Stimulated activated naive CD4-positive, alpha-beta T cell (primary cell): ENCODE measurements around the gene PLEKHH1.
"Not testable (repeated sequence)": the region's sequence is repeated elsewhere in the genome, so short reads cannot be mapped to it uniquely, and the experiment has no call there.

ENCODE experiments used
- DNase-seq, 6 experiments: peaks; one replicate each; lab custom pipeline; 2025; lab: John Stamatoyannopoulos, UW

PLEKHH1 gene

DNA sequence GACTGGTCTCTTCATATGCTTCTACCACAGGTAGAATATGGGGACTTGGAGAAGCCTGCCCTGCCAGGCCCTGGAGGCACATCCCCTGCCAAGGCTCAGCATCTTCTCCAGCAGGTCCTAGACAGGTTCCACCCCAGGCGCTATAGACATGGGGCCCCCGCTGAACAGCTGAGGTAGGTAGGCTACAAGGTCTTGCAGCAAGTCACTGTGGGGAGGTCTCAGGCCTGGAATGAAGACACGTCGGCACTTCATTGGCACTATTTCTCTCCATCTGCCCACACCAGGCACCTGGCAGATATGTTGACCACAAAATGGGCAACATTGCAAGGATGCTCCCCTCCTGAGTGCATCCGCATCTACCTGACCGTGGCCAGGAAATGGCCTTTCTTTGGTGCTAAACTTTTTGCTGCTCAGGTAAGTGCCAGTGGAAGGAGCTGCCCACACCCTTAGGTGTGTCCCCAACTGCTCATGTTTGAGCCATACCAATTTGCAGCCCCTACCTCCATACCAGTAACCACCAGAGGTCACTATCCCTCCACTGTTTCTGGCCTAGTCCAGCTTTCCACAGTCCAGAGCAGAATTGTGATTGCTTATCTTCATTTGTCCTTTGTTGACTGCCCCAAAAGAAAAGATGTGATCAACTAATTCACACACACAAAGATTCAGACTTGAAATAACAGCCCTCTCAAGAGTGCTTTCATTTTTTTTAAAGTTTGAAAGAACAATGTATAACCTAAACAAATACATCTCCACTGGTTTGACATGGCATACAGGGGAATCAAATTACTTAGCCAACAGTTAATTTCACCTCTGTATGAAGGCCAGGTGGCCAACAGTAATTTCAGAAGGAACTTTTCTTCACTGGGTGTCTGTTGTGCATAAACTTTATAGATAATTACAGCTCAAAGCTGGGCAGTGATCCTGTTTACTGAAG, 50.9 kb downstream of the PLEKHH1 start:
- peak in 4 of 6 experiments; percentile 2 to 35 (median 23) for DNase-seq

DNA sequence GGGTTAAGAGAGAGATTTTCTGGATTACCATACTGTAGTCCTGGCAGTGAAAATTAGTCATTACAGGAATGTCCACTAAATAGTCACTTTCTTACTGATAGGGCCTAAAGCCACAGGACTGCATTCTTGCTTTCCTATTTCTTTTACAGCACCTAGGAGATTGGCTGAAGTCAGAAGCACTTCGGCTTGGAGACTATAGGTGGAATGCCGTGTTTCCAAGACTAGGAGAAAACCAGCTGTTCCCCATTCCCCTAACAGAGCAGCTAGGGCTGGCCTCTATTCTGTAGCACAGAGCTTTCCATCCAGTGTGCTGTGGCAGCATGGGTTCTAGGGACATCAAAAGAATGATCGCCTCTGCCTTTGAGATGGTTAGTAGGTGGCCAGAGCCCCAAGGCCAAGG, 51.9 kb downstream of the PLEKHH1 start:
- DNase-seq: no peak

DNA sequence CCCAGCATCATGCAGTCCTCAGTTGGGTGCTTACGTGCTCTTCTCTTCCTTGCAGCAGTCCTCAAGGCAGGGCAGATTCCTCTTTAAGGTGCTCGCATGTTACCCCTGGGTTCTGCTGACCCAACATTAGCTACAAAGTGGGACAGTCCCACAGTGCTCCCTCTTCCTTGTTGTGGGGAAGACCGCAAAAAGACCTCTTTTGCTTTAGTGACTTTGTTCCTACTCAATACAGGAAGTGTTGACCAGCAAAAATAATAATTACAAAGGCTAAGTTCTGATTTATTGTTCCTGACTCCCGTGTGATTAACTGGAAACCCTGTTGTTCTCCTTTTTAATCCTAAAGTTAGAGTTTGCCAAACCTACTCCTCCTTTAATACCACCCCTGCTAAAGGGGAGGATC, 53.3 kb downstream of the PLEKHH1 start:
- DNase-seq: no peak

DNA sequence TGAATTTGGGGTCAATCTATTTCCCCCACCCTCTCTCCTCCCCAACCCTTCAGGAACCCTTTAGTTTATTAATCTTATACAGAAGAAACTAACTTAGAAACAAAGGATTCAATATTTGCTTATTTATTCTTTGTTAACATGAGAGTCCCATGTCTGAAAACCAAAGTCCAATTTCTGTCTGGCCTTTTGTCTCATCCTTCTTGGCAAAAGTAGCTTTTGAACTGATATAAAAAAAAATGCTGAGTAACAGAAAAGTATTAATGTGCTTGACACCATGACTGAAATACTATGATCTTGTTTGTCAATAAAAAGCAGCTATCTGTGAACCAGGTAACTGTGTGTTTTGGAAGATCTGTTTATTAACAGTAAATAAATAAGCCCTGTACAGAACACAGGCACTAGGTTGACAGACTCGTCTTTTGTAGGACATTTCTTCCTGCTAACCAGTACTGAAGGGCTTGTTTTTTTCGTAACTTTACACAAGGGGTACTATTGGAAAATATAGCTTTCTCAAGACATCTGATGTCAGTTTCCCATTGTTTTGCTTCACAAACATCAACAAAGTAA, 56.2 kb downstream of the PLEKHH1 start:
- DNase-seq: no peak

DNA sequence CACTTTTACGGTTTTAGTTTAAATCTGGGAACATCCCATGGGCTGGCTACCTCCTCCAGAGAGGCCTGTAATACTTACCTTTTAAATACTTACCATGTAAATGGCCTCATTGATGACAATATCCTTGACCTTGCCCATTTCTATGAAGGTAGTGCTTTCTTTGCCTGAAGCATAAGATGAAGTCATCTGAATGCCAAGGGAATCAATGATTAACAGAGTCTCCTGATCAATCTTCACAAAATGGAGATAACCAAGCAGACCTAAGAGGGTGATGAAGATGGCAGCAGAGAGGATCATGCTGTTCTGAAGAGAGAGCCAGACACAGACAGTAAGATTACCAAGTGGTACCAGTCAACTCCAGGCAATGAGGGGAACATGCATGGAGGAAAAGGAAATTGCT, 60.6 kb downstream of the PLEKHH1 start:
- DNase-seq: not testable (repeated sequence)

GRCh38 chr14:67595392-67595791, 62.3 kb downstream of the PLEKHH1 start:
- no peak for DNase-seq

DNA sequence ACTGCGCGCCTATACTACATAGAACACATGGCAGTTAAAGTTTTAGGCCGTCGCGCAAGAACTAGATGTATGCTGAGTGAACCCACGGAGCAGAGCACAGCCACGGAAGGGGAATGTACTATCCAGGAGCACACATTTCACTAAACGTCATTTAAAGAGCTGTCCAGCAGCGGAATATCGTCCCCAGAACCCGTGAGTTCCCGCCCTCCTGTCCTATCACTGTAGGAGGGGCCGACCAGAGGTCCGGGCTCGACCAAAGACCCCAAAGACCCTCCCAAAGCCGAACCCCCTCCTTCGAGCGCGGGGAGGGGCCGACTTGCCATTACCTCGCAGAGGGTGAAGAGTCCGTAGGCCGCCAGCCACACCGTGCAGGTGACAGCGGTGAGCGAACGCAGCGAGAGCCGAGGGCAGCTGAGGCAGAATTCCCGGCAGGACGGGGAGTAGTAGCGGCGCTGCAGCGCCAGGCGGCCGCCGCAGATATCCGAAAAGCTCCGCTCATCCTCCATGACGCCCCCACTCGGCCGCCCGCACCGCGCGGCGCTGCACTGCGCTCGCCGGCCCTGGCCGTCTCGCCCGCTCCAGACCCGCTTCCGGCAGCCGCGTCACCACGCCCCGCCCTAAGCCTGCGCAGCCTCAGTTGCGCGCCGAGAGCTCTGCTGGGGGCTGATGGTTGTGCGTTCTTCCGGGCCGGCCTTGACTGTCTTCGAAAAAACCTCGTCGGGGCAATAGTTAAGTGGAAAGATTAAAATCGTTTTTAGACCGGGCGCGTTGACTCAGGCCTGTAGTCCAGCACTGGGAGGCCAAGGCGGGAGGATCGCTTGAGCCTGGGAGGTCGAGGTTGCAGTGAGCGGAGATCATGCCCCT, 66.8 kb downstream of the PLEKHH1 start, which contains the start of gene PIGH:
Gene PIGH (minus strand): TSS at position 571 of the 864 bp plus-strand sequence. CDS start 65 bp downstream, at position 506.
- peak; percentile 85 to 92 (median 91) for DNase-seq

DNA sequence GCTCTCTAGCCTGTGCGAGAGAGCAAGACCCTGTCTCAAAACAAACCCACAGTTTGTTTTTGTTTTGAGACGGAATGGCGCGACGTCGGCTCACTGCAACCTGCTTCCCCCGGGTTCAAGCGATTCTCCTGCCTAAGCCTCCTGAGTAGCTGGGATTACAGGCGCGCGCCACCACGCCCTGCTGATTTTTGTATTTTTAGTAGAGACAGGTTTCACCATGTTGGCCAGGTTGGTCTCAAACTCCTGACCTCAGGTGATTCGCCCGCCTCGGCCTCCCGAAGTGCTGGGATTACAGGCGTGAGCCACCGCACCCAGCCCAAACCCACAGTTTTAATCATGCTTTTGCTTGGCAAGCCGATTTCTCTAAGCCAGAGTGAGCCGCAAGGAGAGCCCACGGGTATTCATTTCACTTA, 67.5 kb downstream of the PLEKHH1 start:
- not testable (repeated sequence) for DNase-seq

DNA sequence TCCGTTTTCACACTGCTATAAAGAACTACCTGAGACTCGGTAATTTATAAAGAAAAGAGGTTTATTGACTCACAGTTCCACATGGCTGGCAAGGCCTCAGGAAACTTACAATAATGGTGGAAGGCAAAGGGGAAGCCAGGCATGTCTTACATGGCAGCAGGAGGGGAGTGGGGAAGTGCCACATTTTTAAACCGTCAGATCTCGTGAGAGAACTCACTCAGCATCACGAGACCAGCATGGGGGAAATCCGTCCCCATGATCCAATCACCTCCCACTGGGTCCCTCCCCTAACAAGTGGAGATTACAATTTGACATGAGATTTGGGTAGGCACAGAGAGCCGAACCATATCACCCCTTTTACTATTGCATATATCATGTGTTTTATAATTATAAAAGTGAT, 69.0 kb downstream of the PLEKHH1 start:
- no peak for DNase-seq

GRCh38 chr14:67602995-67603545, 70.0 kb downstream of the PLEKHH1 start:
- no peak for DNase-seq

DNA sequence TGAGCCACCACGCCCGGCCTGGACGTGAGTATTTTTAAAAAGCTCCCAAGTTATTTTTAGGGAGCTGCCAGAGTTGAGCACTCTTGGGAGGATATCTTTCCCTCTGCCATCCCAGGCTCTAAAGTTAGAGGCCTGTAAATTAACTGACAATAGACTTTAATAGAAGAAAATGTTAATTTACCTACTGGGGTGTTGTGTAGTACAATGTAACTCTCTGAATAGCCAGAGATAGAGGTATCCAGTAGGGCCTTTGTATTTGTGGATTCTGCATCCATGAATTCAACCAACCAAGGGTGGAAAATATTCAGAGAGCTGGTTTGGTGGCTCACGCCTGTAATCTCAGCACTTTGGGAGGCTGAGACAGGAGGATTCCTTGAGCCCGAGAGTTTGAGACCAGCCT, 74.6 kb downstream of the PLEKHH1 start:
- DNase-seq: no peak

DNA sequence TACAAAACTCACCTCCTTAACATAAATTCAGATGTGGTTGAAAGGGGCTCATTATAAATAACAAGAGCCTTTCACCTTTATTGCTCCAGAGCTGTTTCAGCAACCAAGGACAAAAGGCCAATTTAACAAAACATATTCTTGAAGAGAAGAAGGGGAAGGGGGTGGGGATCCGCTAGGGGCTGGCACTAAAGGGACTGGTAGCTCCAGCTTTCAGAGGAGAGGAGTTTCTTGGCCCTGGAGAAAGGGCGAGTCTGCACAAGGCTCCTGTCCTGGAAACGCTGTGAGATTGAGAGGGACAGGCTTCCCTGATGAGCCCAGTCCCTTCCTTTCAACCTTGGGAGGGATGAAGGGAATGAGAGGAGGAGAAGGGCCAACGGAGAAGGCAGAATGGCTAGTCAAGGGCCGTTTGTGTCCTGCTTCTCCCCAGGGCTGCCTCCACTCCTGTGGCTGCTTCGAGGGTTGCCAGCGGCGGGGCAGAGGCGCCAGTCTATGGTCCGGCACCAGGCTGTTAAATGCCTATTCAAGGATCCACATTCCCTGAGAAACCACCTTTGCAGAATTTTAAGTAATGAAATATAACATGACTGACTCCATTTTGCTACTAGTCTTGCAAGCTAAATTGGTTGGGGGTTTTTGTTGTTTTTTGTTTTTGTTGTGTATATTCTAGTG, 76.7 kb downstream of the PLEKHH1 start:
- no peak for DNase-seq

DNA sequence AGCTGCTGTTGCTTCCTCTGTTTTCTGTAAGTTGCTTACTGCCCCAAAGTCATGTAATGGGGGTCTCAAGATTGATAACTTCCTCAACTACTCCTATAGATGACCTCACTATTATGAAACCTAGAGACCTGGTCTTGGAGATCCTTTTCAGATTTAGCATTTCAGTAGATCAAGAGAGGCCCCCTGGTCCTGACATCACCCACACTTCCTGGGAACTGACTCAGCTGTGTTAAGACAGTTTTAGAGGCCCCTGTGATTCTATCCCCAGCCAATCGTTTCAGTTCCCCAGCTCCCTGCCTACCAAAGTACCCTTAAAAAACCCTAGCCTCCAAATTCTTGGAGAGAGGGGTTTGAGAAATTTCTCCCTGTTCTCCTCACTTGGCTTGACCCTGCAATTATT, 77.4 kb downstream of the PLEKHH1 start:
- DNase-seq: no peak

- DNase-seq: peak in 5 of 6 experiments; percentile 38 to 80 (median 67)
Observed at GRCh38 chr14:67618617-67619063, 85.5 kb downstream of the PLEKHH1 start.

DNA sequence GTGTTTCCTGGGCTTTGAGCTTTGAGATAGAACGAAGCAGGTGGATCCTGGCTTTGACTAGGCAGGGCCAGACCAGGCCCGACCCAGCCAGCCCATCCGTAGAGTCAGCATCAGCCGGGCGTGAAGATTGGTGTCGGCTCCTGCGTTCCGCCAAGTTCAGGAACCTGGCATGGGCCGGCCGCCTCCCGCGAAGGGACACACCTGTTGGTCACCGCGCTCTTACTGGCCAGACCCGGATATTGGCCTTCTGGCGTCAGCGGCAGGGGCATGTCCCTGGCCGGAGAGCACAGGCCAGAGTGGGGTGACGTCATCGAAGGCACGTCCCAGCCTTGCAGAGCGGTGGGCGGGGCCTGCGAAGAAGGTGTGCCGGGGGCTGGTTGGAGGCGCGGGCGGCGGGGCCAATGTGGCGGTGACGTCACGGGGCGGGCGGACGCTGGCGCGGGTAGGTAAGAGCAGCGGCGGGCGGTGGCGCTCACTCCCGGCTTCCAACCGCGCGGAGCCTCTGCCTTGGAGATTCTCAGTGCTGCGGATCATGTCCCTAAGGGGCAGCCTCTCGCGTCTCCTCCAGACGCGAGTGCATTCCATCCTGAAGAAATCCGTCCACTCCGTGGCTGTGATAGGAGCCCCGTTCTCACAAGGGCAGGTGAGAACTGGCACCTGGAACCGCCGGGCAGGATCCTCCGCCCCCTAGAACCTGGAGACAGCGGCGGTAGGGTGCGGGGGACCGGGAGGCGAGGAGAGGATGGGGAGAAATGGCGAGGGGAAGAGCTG, 86.5 kb downstream of the PLEKHH1 start, which contains the start of gene ARG2:
Gene ARG2 (plus strand): TSS at position 475 of the 771 bp plus-strand sequence. CDS start 58 bp downstream, at position 533.
- DNase-seq: peak; percentile 88 to 97 (median 93)

GRCh38 chr14:67620217-67620785, 87.2 kb downstream of the PLEKHH1 start:
- peak in 1 of 6 experiments; percentile 15 for DNase-seq

- DNase-seq: no peak
Observed at GRCh38 chr14:67622675-67623074, 89.6 kb downstream of the PLEKHH1 start.

DNA sequence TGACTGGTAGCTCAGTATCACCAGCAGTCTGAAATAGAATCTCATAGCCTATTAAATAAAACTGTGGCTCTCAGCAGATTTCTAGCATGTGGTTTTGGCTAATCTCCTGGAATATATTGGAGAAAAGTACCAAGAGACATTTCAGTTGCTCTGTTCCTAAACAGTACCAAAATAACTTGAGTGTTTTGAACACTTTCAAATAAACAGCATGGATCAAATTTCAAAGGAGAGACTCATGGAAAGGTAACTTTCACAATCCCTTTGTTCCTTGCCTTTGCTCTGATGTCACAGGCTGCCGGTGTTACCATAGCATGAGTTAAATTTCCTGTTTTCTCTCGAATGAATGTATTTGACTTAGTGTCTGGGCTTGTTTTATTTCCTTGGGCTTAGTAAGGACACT, 90.0 kb downstream of the PLEKHH1 start:
- DNase-seq: peak in 5 of 6 experiments; percentile 4 to 25 (median 16)

- DNase-seq: not testable (repeated sequence)
Observed at GRCh38 chr14:67626131-67626530, 93.0 kb downstream of the PLEKHH1 start.

DNA sequence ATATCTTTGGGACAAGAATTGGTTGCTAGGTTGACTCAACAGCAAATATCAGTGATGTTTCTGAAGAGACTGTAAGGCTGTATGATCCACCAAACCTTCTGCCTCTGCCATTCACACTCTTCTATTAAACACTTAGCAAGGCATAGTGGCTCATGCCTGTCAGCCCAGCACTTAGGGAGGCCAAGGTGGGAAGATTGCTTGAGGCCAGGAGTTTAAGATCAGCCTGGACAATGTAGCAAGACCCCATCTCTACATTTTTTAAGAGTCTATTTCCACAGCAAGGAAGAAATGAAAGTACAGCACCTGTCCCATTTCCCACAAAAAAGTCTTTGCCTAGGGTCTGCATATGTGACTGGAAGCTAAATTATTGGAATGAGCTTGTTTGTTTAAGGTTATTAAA, 94.4 kb downstream of the PLEKHH1 start:
- DNase-seq: no peak
